Raji (cell line): ENCODE results near the gene SNX21.

Source experiments
- POLR2A ChIP-seq: IDR thresholded peaks from 2 replicates; pipeline ENCODE4 v1.6.1; 2011; ENCODE audit warnings: low read depth, low read length, control low read depth; ENCODE audit not compliant: insufficient read depth

The SNX21 gene

DNA sequence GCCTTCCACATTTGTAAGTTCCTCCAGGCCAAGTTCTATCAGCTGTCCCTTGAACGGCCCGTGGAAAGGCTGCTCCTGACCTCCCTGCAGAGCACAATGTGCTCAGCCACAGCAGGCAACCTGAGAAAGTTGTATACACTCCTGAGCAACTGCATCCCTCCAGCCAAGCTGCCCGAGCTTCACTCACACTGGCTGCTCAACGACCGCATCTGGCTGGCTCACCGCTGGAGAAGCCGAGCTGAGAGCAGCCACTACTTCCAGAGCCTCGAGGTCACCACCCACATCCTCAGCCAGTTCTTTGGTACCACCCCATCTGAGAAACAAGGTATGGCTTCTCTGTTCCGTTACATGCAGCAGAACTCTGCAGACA lies 49.5 kb downstream of the SNX21 start:
- TF ChIP-seq POLR2A: no peak

DNA sequence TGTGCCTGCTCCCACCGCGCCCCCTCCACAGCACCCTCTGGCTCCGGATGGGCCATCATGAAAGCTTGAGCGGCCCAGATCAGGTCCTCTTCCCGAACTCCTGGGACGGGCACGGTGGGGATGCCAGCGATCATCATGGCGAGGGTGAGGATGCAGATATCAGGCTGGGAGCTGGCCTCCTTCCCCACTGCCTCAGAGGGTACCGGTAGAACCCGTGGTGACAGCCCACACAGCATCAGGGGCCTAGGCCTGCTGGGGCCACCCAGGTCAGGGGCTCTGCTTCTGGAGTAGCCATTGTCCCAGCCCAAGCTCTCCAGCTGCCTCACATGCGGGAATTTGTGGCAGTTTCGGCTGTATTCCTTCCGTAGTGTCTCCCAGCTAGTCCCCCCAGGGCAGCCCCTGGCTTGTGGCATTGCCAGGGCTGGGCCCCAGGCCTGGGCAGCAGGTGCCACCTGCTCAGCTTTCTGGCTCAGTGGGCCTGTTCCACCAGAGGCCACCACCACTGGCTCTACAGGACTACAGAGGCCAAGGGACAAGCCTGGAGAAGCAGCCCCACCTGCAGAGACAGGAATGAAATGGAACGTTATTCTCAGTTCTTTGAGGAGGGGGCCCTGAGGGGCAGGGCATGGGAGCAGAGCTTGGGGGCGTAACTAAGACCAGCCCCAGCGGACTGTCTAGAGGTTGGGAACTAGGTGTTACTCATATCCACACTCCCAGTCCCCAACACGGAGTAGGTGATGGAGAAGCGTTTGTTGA lies 53.2 kb downstream of the SNX21 start:
- TF ChIP-seq POLR2A: no peak

DNA sequence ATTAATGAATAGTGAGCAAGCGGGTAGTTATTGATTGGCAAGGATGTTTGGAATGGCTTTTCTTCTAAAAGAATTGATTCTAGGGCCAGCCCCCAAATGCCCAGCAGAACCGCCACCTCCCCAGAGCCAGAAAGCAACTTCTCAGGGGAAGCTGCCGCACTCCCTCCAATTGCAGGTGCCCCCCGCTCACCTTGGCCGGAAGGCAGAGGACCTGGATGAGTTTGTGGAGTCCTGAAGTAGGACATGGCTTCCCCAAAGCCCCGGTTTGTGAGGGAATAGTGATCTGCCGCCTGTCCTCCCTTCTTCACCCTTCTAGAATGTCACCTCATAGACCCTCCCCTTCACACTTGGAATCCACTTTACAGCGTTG lies 53.7 kb downstream of the SNX21 start, which contains the start of gene SPATA25:
Gene SPATA25, minus strand, starts transcription at position 277 of the 370 bp plus-strand sequence. Its CDS starts 32 bp downstream, at position 245.
- TF ChIP-seq POLR2A: no peak

DNA sequence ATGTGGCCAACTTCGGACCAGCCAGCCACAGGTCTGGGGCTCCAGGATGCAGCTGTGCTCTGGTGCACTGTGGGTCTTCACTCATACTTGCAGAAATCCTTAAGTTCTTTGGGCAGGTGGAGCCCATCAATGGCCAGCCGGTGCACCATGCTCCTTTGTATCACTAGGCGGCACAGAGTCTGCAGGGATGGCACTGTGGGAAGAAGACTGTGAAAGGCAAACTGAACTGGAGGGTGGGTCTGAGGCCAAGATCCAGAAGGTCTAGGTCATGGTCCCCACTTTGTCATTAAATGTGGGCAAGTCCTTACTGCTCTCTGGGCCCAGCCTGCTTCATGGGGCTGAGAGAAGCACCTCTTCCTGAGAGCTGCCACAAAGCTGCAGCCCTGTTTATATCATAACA lies 55.1 kb downstream of the SNX21 start:
- TF ChIP-seq POLR2A: no peak

DNA sequence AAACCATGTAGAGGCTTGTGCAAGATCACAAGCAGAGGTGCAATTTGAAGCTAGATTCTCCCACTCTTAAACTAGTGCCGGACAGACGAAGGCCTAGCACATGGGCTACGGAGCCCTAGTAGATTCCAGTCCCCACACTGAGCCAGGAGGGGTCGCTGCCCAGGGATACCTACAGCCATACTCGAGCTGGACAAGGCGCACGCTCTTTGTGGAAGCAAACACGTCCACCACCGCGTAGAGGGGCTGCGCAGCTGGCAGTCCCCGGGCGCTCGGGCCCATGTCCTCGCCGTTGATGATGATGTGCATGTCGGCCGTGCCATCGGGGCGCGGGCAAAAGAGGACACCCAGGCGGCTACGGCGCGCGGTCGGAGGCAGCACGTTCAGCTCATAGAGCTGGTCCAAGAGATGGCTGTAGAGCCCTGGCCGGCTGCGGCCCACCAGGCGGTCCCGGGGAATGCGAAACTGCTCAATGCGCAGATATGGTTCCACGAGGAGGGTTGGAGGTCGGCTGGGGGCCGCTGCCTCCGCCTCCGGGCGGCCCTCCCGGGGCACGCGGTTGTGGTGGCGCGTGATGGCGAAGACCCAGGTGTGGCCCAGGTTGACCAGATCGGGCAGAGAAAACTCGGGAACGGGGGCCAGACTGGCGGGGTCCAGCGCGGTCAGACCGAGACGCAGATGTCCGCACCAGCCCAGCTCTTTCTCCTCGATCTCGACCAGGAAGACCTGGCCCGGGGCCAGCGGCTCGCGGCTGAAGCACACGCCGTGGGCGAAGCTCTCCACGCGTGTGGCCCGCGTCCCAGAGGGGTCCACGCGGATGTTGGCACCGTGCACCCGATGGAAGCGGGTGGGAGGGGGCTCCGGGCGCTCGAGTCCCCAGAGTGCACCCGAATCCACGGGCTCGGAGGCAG lies 56.7 kb downstream of the SNX21 start:
- TF ChIP-seq POLR2A: no peak

DNA sequence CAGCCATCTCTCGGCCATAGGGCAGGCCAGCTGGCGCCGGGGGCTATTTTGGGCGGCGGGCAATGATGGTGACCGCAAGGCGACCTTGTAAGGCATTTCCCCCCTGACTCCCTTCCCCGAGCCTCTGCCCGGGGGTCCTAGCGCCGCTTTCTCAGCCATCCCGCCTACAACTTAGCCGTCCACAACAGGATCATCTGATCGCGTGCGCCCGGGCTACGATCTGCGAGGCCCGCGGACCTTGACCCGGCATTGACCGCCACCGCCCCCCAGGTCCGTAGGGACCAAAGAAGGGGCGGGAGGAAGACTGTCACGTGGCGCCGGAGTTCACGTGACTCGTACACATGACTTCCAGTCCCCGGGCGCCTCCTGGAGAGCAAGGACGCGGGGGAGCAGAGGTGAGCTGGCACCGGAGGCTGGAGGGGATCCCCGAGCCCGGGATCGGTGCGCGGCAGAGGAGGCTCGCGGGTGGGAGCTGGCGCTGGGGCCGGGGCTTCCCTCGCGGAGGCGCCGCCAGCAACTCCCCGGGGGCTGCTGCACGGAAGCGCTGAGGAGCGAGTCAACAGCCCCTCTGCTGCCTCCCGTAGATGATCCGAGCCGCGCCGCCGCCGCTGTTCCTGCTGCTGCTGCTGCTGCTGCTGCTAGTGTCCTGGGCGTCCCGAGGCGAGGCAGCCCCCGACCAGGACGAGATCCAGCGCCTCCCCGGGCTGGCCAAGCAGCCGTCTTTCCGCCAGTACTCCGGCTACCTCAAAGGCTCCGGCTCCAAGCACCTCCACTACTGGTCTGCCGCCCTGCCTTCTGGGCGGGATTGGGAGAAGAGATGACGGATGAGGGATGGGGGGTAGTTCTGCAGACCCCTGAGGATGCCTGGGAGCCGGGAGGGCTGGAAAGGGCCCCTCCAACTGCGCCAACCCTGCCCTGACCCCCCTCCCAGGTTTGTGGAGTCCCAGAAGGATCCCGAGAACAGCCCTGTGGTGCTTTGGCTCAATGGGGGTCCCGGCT lies 57.7 kb downstream of the SNX21 start, which contains the start of the genes CTSA and NEURL2:
Gene CTSA, plus strand, starts transcription at position 351 of the 999 bp plus-strand sequence. Its CDS starts 234 bp downstream, at position 585.
Gene NEURL2, minus strand, starts transcription at position 224 of the 999 bp plus-strand sequence. Its CDS starts 217 bp downstream, at position 7.
- peak; percentile 72 for TF ChIP-seq POLR2A

DNA sequence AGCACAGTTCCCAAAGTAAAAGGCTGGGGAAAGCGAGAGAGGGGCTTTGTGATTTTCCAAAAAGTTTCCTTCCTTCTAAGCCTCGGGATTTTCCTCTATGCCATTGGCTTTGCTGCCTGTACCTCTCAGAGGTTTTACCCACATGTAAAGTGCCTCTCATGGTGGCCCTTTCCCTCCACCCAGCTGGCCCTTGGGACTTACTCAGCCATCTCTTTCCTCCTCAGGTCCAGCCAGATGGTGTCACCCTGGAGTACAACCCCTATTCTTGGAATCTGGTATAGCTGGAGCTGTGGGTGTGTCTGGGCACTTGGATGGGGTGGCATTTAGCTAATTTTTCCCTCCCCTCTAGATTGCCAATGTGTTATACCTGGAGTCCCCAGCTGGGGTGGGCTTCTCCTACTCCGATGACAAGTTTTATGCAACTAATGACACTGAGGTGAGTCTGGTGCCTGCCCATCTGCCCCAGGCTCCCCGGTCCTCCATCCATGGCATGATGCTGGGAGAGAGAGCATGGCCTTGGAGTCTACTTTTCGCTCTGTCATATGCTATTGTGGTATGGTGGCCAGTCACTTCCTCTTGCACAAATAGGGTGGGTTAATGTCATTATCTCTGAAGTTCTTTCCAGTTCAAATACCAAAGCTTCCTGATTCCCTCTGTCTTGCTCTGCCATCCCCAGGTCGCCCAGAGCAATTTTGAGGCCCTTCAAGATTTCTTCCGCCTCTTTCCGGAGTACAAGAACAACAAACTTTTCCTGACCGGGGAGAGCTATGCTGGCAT lies 58.6 kb downstream of the SNX21 start:
- TF ChIP-seq POLR2A: no peak
